Measurements from ENCODE around the gene ANGPT4. TPM values are rescaled to one million over a fixed set of nuclear protein-coding genes. Genes with fewer than 3 reads are reported as not detected.

ANGPT4 gene
- total and polyA plus RNA-seq, 2 of the 8 experiments (the other 6 are each of a cell fraction or from before 2014, with no cell fraction given) = 0.07 to 0.33 TPM

- TF ChIP-seq E2F6 (IDR thresholded peaks at IDR 0.05) = no peak
- TF ChIP-seq CEBPB (IDR thresholded peaks at IDR 0.05; ENCODE audit: low read depth, low read length) = no peak
- no peak for TF ChIP-seq USF2 (IDR thresholded peaks at IDR 0.05; ENCODE audit: low read length)
- no peak for TF ChIP-seq RAD21 (IDR thresholded peaks at IDR 0.05 in 1 of 2, conservative IDR thresholded peaks at IDR 0.05 in 1 of 2; ENCODE audit: low read depth in 2 of 2, low read length in 2 of 2)
- TF ChIP-seq MAFK (IDR thresholded peaks at IDR 0.05; ENCODE audit: low read depth, low read length) = no peak
- no peak for TF ChIP-seq GABPA (IDR thresholded peaks at IDR 0.05; ENCODE audit: borderline replicate concordance, insufficient read depth, low read length)
Observed at GRCh38 chr20:831956-832355, 84.2 kb downstream of the ANGPT4 start (continued).
